ENCODE data around the gene MGAT4B.

DNA sequence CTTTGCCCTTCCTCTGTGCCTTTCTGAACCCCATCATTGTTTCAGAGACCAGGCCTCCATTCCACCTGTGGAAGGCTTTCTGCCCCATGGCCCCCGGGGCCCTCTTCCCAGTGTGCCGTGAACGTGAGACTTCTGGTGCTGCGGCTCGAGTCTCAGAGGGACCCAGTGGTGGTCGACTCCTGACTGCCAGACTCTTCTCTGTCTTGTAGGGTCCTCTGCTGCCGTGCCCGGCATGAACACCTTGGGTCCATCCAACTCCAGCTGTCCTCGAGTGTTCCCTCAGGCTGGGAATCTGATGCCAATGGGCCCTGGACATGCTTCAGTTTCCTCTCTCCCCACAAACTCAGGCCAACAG, 33.0 kb downstream of the MGAT4B start:
- TF ChIP-seq CTCF (IDR thresholded peaks at IDR 0.05), result no peak
- TF ChIP-seq POLR2A (IDR thresholded peaks at IDR 0.05), result no peak

Measured in tibial nerve (tissue), 3 donors.